Right ventricle myocardium inferior (tissue), 1 donor: ENCODE data around the gene WDSUB1. TPM values are rescaled to one million over a fixed set of nuclear protein-coding genes. Genes with fewer than 3 reads are reported as not detected.

Experiments used
- ATAC-seq: fragments of 200-7000 bp; cut with Tn5 transposase; one replicate; pipeline ENCODE4 v1.9.1; 2020; ENCODE audit warnings: mild to moderate bottlenecking, moderate library complexity
- DNase-seq: peaks from one replicate; pipeline ENCODE4 v3.0.0; 2021; ENCODE audit errors: missing footprints
- intact Hi-C: fragments of 100-400 bp; cut with DNase I; formaldehyde crosslinking; loops from one replicate; pipeline ENCODE4 v1.11.0; 2022
- total RNA-seq: library from RNA; stranded (reverse); fragmentation: NEBNext Ultra II Directional; extraction: Animal tissue kit (Norgen Biotek cat#: 25700); gene quantifications from one replicate; pipeline ENCODE4 v1.2.1, GENCODE V29; 2021
- donor health status: DM: no; HTN: yes; CAD: no; lungs with severe emphysema.

Gene WDSUB1
- total RNA-seq, 1 donor from 2014 or later, result 10.1 TPM

DNA sequence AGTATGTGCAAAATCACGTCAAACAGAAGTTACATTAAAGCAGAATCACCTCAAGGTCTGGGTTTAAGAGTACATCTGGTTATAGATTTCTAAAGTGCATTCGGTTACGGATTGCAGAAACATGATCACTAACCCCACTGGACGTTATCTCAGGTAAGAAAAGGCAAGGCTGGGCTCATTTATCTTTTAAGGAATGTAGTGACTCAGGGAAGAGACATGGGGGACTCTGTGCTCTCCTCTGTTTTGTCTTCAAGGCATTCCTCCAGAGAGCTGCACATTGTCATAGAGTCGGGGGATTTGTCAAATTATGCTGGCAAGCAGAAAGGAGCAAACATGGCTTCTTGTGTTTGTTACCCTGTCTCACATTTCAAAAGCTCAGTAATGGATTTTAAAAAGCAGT, 14.3 kb downstream of the WDSUB1 start:
- intact Hi-C loops, result no loop called here
- DNase-seq, result no peak
- no peak for ATAC-seq

DNA sequence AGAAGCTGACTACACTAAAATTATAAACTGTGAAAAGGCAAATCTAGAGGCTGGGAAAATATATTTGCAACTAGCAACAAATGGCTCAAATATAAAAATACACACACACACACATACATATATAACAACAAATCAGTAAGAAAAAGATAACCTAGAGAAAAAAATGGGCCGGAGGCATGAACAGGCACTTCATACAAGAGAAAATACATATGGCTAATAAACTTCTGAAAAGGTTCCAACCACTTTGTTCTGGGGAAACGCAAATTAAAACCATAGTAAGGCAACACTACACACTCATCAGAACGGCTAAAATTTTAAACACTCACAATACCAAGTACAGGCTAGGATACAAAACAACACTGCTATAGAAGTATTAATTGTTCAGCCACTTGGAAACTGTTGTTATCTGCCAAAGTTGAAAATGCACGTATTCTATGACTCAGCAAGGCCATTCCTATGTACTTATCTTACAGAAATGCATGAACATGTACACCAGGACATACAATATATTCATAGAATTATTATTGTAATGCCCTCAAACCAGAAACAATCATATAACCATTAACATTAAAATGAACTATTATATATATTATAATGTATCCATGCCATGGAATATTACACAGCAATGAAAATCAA, 15.6 kb downstream of the WDSUB1 start:
- ATAC-seq (no peak), DNase-seq (no peak)
- intact Hi-C loops, result no loop called here

- ATAC-seq (no peak), DNase-seq (no peak)
- intact Hi-C loops, result no loop called here
Measured at GRCh38 chr2:159267921-159268320, 18.6 kb downstream of the WDSUB1 start.

GRCh38 chr2:159266554-159266953, 19.9 kb downstream of the WDSUB1 start:
- intact Hi-C loops, result no loop called here

DNA sequence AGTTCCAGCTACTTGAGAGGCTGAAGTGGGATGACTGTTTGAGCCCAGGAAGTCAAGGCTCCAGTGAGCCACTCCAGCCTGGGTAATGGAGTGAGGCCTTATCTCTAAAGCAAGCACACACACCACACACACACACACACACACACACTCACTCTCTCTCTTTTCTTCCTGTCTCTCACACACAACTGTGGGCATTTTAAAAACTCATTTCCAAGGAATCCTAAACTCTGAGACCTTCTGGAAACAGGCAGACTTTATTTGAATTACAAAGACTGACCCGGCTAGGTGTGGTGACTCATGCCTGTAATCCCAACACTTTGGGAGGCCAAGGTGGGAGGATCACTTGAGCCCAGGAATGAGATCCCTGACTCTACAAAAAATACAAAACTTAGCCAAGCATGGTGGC, 21.3 kb downstream of the WDSUB1 start:
- no peak for ATAC-seq
- intact Hi-C loops, result no loop called here
- DNase-seq, result no peak

More at GRCh38 chr2:159266554-159266953, 19.9 kb downstream of the WDSUB1 start:
- ATAC-seq (no peak), DNase-seq (no peak)

DNA sequence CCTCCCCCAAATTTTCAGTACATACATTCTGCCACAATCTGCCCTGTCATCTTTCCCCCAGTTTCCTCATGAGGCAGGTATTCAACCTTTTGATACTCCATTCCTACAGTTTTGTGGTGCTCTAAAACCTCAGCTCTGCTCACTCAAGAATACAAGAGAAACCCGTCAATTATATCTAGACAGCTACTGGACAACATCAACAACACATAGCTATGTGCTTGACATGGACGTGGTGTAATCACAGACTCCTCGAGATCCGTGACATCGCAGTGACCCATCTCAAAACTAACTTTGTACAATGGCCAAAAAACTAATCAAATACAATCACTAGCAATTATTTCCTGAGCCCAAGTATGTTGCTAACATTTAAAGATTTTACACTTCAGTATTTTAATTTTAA, 23.6 kb downstream of the WDSUB1 start:
- ATAC-seq, result peak; percentile 89
- intact Hi-C loops, result no loop called here
- DNase-seq, result no peak

DNA sequence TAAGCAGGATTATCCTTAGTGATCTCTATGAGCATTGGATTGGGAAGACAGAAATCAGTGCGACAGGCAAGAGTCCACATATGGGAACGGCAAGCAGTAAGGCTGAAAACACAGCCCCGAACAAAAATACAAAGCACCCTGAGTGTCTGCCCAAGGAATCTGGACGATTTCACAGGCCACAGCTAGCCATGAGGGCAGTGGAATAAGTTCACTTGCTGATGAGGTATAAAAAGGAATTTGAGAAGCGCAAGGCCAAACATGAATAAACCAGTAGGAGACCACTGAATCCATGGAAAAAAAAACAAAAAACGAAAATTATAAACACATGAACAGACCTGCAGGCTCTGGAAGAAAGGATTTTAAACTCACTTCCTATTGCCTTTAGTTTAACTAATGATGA, 24.3 kb downstream of the WDSUB1 start:
- DNase-seq (no peak), ATAC-seq (no peak)
- intact Hi-C loops, result no loop called here

- no peak for DNase-seq
- intact Hi-C loops, result no loop called here
Measured at GRCh38 chr2:159256159-159256558, 30.3 kb downstream of the WDSUB1 start.

GRCh38 chr2:159252905-159253304, 33.6 kb downstream of the WDSUB1 start:
- no peak for ATAC-seq
- intact Hi-C loops, result no loop called here
- DNase-seq, result no peak

More at GRCh38 chr2:159256159-159256558, 30.3 kb downstream of the WDSUB1 start:
- no peak for ATAC-seq

DNA sequence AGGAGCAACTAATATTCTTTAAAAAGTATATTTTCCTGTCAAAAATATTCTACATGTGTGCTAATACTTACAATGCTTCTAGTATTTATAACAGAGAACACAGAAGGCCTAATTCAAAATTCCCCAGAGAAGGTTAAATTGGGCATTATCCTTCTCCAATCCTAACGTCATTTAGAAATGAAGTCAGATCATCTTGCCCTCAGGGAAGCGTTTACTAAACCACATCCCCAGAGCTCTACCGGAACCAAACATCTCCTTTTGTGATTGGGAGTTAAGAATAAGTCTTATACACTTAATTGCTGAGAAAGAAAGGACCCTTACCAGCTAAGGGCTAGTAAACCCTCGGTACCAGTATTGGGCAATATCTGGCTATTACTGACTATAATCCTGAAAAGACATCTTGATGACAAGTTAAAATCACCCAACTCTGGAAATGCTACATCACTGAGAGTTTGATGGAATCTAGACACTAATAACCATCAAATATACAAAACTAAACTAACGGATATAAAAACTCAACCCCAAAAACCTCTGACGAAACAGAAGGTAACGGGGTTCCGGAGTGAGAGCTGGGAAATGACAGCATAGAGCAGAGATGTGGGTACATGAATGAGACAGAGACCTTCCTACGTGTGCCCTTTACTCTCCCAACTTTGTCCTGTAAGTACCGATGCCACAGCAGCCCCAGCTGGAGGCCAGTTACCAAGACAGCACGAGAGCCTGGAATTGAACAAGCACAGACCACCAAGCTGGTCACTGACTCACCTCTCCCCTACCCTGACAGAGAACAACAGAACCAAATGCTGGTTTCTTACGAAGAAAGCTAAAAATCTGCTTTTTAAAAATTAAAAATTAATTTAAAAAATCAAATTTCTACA, 35.0 kb downstream of the WDSUB1 start:
- peak; percentile 15 for ATAC-seq
- intact Hi-C loops, result no loop called here
- no peak for DNase-seq

GRCh38 chr2:159249990-159250715, 36.4 kb downstream of the WDSUB1 start:
- no peak for DNase-seq
- intact Hi-C loops, result no loop called here
- ATAC-seq, result peak; percentile 84

GRCh38 chr2:159246325-159246988, 40.0 kb downstream of the WDSUB1 start:
- ATAC-seq, result no peak
- DNase-seq, result no peak
- intact Hi-C loops, result no loop called here

GRCh38 chr2:159243529-159243928, 43.0 kb downstream of the WDSUB1 start:
- intact Hi-C loops, result no loop called here
- DNase-seq (no peak), ATAC-seq (no peak)

- ATAC-seq, result no peak
- DNase-seq, result no peak
- intact Hi-C loops, result no loop called here
Measured at GRCh38 chr2:159234868-159235267, 51.6 kb downstream of the WDSUB1 start.

- intact Hi-C loops, result no loop called here
- DNase-seq (no peak), ATAC-seq (no peak)
Measured at GRCh38 chr2:159232456-159233170, 53.9 kb downstream of the WDSUB1 start.

- intact Hi-C loops, result no loop called here
- ATAC-seq (no peak), DNase-seq (no peak)
Measured at GRCh38 chr2:159230145-159230877, 56.2 kb downstream of the WDSUB1 start.

- intact Hi-C loops, result loop anchor here (10.0 kb wide), 1 partner anchor 55 kb away; the partner anchor contains the start of gene WDSUB1
- ATAC-seq (peak; percentile 21), DNase-seq (no peak)
Measured at GRCh38 chr2:159229476-159230144, 56.9 kb downstream of the WDSUB1 start.
